SK-N-SH treated with all-trans-retinoic acid at 6 μM for 48 hours (cell line): ENCODE results near the gene NEBL.

Experiments used
- ATAC-seq: fragments of 200-7000 bp; cut with Tn5 transposase; 3 replicates; pipeline ENCODE4 v1.9.1; 2020; ENCODE audit warnings: mild to moderate bottlenecking, moderate library complexity
- ARNTL ChIP-seq: fragments of 450-650 bp; formaldehyde crosslinking; IDR thresholded peaks from 2 replicates; pipeline ENCODE4 v1.5.0; 2020; ENCODE audit warnings: low read depth, mild to moderate bottlenecking, moderate library complexity, borderline replicate concordance
- BACH2 ChIP-seq: fragments of 250-450 bp; sonication (Bioruptor Pico); IDR thresholded peaks from 2 replicates; pipeline ENCODE4 v1.9.0; 2021; ENCODE audit warnings: mild to moderate bottlenecking, borderline replicate concordance
- CREB5 ChIP-seq: fragments of 250-450 bp; sonication (Bioruptor Pico); IDR thresholded peaks from 2 replicates; pipeline ENCODE4 v1.5.1; 2020; ENCODE audit warnings: low read depth, mild to moderate bottlenecking, moderate library complexity
- CSDC2 ChIP-seq: fragments of 250-450 bp; sonication (Bioruptor Pico); IDR thresholded peaks from 2 replicates; pipeline ENCODE4 v1.5.0; 2020; ENCODE audit warnings: mild to moderate bottlenecking, moderate library complexity
- ESRRG ChIP-seq: fragments of 250-450 bp; sonication (Bioruptor Pico); IDR thresholded peaks from 2 replicates; pipeline ENCODE4 v1.6.1; 2021; ENCODE audit warnings: mild to moderate bottlenecking
- GLIS3 ChIP-seq: fragments of 250-450 bp; sonication (Bioruptor Pico); IDR thresholded peaks from 2 replicates; pipeline ENCODE4 v1.5.0; 2020; ENCODE audit warnings: mild to moderate bottlenecking, moderate library complexity
- ISL1 ChIP-seq: fragments of 250-450 bp; sonication (Bioruptor Pico); IDR thresholded peaks from 2 replicates; pipeline ENCODE4 v2.1.2; 2022; ENCODE audit warnings: mild to moderate bottlenecking, moderate library complexity
- PPARA ChIP-seq: fragments of 250-450 bp; sonication (Bioruptor Pico); IDR thresholded peaks from 2 replicates; pipeline ENCODE4 v1.5.0; 2020; ENCODE audit warnings: mild to moderate bottlenecking, borderline replicate concordance
- RARB ChIP-seq: fragments of 250-450 bp; sonication (Bioruptor Pico); IDR thresholded peaks from 2 replicates; pipeline ENCODE4 v1.8.0; 2021; ENCODE audit warnings: mild to moderate bottlenecking, moderate library complexity
- SNAI2 ChIP-seq: fragments of 250-450 bp; sonication (Bioruptor Pico); IDR thresholded peaks from 2 replicates; pipeline ENCODE4 v1.5.0; 2020; ENCODE audit warnings: mild to moderate bottlenecking, moderate library complexity
- TOX ChIP-seq: fragments of 250-450 bp; sonication (Bioruptor Pico); IDR thresholded peaks from 2 replicates; pipeline ENCODE4 v1.8.0; 2021; ENCODE audit warnings: mild to moderate bottlenecking, moderate library complexity, borderline replicate concordance
- ZC3H10 ChIP-seq: fragments of 250-450 bp; sonication (Bioruptor Pico); IDR thresholded peaks from 2 replicates; pipeline ENCODE4 v1.5.1; 2021; ENCODE audit warnings: mild to moderate bottlenecking, moderate library complexity
- ZFP3 ChIP-seq: fragments of 250-450 bp; sonication (Bioruptor Pico); IDR thresholded peaks from 2 replicates; pipeline ENCODE4 v1.5.0; 2020; ENCODE audit warnings: mild to moderate bottlenecking, moderate library complexity
- ZFP30 ChIP-seq: fragments of 450-650 bp; formaldehyde crosslinking; IDR thresholded peaks from 2 replicates; pipeline ENCODE4 v1.5.0; 2022; ENCODE audit warnings: mild to moderate bottlenecking, moderate library complexity
- ZNF565 ChIP-seq: fragments of 450-650 bp; formaldehyde crosslinking; conservative IDR thresholded peaks from 2 replicates; pipeline ENCODE4 v1.5.0; 2020; ENCODE audit warnings: low read depth, mild to moderate bottlenecking, moderate library complexity
- ZNF70 ChIP-seq: fragments of 450-650 bp; formaldehyde crosslinking; IDR thresholded peaks from 2 replicates; pipeline ENCODE4 v1.5.0; 2020; ENCODE audit warnings: mild to moderate bottlenecking, moderate library complexity
- ZNF8 ChIP-seq: fragments of 450-650 bp; formaldehyde crosslinking; IDR thresholded peaks from 2 replicates; pipeline ENCODE4 v1.5.0; 2020; ENCODE audit warnings: mild to moderate bottlenecking, moderate library complexity
- TF ChIP-seq, protein P1 (sequence below): fragments of 250-450 bp; sonication (Bioruptor Pico); IDR thresholded peaks from 2 replicates; pipeline ENCODE4 v1.8.0; 2020; ENCODE audit warnings: mild to moderate bottlenecking, moderate library complexity, borderline replicate concordance
- TF ChIP-seq, protein P2 (sequence below): fragments of 250-450 bp; sonication (Bioruptor Pico); IDR thresholded peaks from 2 replicates; pipeline ENCODE4 v1.8.0; 2021; ENCODE audit warnings: low read depth, mild to moderate bottlenecking, moderate library complexity, borderline replicate concordance
- TF ChIP-seq, protein P3 (sequence below): fragments of 250-450 bp; sonication (Bioruptor Pico); IDR thresholded peaks from 2 replicates; pipeline ENCODE4 v1.5.0; 2020; ENCODE audit warnings: mild to moderate bottlenecking, moderate library complexity
- TF ChIP-seq, protein P4 (sequence below): fragments of 250-450 bp; sonication (Bioruptor Pico); IDR thresholded peaks from 2 replicates; pipeline ENCODE4 v1.5.1; 2021; ENCODE audit warnings: mild to moderate bottlenecking, moderate library complexity

Gene NEBL

DNA sequence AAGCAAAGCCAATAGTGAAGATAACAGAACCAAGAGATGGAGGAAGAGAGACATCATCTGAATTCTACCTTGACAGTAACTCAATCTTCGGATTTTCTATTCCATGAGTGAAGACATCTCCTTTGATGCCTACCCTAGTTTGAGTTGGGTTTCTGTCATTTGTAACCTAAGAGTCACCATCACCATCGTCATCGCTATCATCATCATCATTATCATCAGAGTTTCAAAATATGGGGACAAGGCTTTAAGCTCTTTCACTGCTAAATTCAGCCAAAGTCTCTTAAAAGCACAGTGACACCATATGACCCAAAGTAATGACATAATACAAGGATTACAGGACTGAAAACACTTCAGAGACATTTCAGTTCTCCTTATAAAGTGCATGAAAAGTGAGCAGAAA lies 57.2 kb downstream of the NEBL start:
- no peak for TF ChIP-seq ZC3H10 (CRISPR knock-in tag)
- no peak for TF ChIP-seq ZFP30 (CRISPR knock-in tag)
- no peak for TF ChIP-seq ISL1 (CRISPR knock-in tag)
- TF ChIP-seq, protein P1, sequence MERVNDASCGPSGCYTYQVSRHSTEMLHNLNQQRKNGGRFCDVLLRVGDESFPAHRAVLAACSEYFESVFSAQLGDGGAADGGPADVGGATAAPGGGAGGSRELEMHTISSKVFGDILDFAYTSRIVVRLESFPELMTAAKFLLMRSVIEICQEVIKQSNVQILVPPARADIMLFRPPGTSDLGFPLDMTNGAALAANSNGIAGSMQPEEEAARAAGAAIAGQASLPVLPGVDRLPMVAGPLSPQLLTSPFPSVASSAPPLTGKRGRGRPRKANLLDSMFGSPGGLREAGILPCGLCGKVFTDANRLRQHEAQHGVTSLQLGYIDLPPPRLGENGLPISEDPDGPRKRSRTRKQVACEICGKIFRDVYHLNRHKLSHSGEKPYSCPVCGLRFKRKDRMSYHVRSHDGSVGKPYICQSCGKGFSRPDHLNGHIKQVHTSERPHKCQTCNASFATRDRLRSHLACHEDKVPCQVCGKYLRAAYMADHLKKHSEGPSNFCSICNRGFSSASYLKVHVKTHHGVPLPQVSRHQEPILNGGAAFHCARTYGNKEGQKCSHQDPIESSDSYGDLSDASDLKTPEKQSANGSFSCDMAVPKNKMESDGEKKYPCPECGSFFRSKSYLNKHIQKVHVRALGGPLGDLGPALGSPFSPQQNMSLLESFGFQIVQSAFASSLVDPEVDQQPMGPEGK (CRISPR knock-in tag) = no peak
- TF ChIP-seq, protein P2, sequence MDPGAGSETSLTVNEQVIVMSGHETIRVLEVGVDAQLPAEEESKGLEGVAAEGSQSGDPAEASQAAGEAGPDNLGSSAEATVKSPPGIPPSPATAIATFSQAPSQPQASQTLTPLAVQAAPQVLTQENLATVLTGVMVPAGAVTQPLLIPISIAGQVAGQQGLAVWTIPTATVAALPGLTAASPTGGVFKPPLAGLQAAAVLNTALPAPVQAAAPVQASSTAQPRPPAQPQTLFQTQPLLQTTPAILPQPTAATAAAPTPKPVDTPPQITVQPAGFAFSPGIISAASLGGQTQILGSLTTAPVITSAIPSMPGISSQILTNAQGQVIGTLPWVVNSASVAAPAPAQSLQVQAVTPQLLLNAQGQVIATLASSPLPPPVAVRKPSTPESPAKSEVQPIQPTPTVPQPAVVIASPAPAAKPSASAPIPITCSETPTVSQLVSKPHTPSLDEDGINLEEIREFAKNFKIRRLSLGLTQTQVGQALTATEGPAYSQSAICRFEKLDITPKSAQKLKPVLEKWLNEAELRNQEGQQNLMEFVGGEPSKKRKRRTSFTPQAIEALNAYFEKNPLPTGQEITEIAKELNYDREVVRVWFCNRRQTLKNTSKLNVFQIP = no peak
- TF ChIP-seq CREB5 = no peak
- TF ChIP-seq ESRRG = no peak
- TF ChIP-seq TOX (CRISPR knock-in tag) = no peak
- TF ChIP-seq ZNF70 (CRISPR knock-in tag) = no peak
- no peak for TF ChIP-seq ZNF8 (CRISPR knock-in tag)
- no peak for TF ChIP-seq ZFP3 (CRISPR knock-in tag)
- TF ChIP-seq, protein P3, sequence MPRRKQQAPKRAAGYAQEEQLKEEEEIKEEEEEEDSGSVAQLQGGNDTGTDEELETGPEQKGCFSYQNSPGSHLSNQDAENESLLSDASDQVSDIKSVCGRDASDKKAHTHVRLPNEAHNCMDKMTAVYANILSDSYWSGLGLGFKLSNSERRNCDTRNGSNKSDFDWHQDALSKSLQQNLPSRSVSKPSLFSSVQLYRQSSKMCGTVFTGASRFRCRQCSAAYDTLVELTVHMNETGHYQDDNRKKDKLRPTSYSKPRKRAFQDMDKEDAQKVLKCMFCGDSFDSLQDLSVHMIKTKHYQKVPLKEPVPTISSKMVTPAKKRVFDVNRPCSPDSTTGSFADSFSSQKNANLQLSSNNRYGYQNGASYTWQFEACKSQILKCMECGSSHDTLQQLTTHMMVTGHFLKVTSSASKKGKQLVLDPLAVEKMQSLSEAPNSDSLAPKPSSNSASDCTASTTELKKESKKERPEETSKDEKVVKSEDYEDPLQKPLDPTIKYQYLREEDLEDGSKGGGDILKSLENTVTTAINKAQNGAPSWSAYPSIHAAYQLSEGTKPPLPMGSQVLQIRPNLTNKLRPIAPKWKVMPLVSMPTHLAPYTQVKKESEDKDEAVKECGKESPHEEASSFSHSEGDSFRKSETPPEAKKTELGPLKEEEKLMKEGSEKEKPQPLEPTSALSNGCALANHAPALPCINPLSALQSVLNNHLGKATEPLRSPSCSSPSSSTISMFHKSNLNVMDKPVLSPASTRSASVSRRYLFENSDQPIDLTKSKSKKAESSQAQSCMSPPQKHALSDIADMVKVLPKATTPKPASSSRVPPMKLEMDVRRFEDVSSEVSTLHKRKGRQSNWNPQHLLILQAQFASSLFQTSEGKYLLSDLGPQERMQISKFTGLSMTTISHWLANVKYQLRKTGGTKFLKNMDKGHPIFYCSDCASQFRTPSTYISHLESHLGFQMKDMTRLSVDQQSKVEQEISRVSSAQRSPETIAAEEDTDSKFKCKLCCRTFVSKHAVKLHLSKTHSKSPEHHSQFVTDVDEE = no peak
- TF ChIP-seq CSDC2 (CRISPR knock-in tag) = no peak
- no peak for TF ChIP-seq RARB (CRISPR knock-in tag)
- no peak for TF ChIP-seq BACH2 (CRISPR knock-in tag)
- TF ChIP-seq ARNTL = no peak
- ATAC-seq = no peak

DNA sequence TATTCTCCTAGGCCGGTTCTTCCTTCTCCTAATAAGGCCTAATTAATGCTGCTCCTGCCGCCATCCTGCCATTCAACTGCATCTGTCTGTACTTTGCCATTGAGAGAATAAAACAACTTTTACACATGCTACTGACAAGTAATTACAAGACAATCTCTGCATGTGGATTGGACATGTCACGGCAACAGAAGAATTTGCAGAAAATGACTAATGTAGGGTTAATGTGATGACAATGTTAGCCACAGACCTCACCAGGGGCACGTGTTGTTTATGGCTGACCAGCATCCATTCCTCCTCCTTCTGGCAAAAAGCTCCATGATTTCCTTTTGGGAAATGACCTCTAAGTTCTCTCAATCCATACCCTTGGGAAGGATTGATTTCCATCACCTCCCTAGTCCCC lies 58.0 kb downstream of the NEBL start:
- no peak for ATAC-seq

More for the DNA sequence above, 58.0 kb downstream of the NEBL start:
- TF ChIP-seq, protein P2 = no peak
- TF ChIP-seq ESRRG (no peak), GLIS3 (CRISPR knock-in tag) (no peak), ZNF8 (CRISPR knock-in tag) (no peak), TOX (CRISPR knock-in tag) (no peak), ISL1 (CRISPR knock-in tag) (no peak), BACH2 (CRISPR knock-in tag) (no peak), RARB (CRISPR knock-in tag) (no peak), ZNF565 (CRISPR knock-in tag) (no peak), SNAI2 (CRISPR knock-in tag) (no peak), PPARA (CRISPR knock-in tag) (no peak), ZC3H10 (CRISPR knock-in tag) (no peak), ZFP3 (CRISPR knock-in tag) (no peak)
- TF ChIP-seq, protein P4, sequence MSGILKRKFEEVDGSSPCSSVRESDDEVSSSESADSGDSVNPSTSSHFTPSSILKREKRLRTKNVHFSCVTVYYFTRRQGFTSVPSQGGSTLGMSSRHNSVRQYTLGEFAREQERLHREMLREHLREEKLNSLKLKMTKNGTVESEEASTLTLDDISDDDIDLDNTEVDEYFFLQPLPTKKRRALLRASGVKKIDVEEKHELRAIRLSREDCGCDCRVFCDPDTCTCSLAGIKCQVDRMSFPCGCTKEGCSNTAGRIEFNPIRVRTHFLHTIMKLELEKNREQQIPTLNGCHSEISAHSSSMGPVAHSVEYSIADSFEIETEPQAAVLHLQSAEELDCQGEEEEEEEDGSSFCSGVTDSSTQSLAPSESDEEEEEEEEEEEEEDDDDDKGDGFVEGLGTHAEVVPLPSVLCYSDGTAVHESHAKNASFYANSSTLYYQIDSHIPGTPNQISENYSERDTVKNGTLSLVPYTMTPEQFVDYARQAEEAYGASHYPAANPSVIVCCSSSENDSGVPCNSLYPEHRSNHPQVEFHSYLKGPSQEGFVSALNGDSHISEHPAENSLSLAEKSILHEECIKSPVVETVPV (CRISPR knock-in tag) = no peak
